ENCODE measurements around the gene FNDC5. TPM values are rescaled to one million over a fixed set of nuclear protein-coding genes. Genes with fewer than 3 reads are reported as not detected.

FNDC5 gene
- total RNA-seq, 1 experiment from 2014 or later = 4.5 TPM

GRCh38 chr1:32884032-32884372, 13.3 kb upstream of the FNDC5 start:
- Histone ChIP-seq H2BK120ac (ENCODE audit: low read depth, low read length, poor library complexity, severe bottlenecking) (no peak overlapping the region), H2BK20ac (ENCODE audit: low read depth, low read length, poor library complexity, severe bottlenecking) (no peak overlapping the region), H3K56ac (ENCODE audit: insufficient read length, low read depth, low read length) (no peak overlapping the region), H3K4ac (ENCODE audit: low read depth, low read length) (no peak overlapping the region), H4K8ac (replicated peaks; ENCODE audit: insufficient read length, low read depth, low read length) (no peak overlapping the region), H3K14ac (ENCODE audit: insufficient read depth, low read length) (no peak overlapping the region; the same call in 1 of the 2 replicates), H3K27ac (ENCODE audit: insufficient read length, low read depth, low read length) (no peak overlapping the region), H3K4me1 (ENCODE audit: insufficient read depth, low read length) (no peaks in the 10 kb centered on the region), H3K23ac (ENCODE audit: insufficient read length, low read depth, low read length) (no peak overlapping the region), H3K9ac (ENCODE audit: extremely low read depth, insufficient read length, low read length) (no peak overlapping the region), H4K20me1 (ENCODE audit: control insufficient read depth, insufficient read depth, insufficient read length) (no peaks in the 10 kb centered on the region), H2AFZ (ENCODE audit: low read length) (no peak overlapping the region), H3K18ac (ENCODE audit: insufficient read length, low read depth, low read length) (no peak overlapping the region), H3T11ph (ENCODE audit: low read length) (no peak overlapping the region), H3K79me2 (ENCODE audit: insufficient read depth, low read length) (no peaks in the 10 kb centered on the region), H2BK15ac (ENCODE audit: low read depth, low read length) (no peak overlapping the region), H3K23me2 (ENCODE audit: insufficient read length, low read depth, low read length, poor library complexity, severe bottlenecking) (no peaks in the 10 kb centered on the region), H2BK5ac (ENCODE audit: insufficient read length, low read length) (no peak overlapping the region), H4K91ac (ENCODE audit: insufficient read length, low read depth, low read length) (no peak overlapping the region), H2BK12ac (ENCODE audit: insufficient read length, low read depth, low read length) (no peak overlapping the region), H3K9me3 (ENCODE audit: control insufficient read depth, low read depth, low read length) (no peaks in the 10 kb centered on the region), H4K5ac (ENCODE audit: insufficient read length, low read depth, low read length) (no peak overlapping the region), H3K27me3 (ENCODE audit: insufficient read depth, low read length) (no peaks in the 10 kb centered on the region; the same call in 1 of the 2 replicates), H3K4me2 (ENCODE audit: insufficient read depth, insufficient read length, low read length) (no peak overlapping the region), H3K79me1 (ENCODE audit: insufficient read depth, low read depth, low read length, poor library complexity, severe bottlenecking) (no peaks in the 10 kb centered on the region), H2AK5ac (ENCODE audit: insufficient read length, low read length) (no peak overlapping the region)
- WGBS (ENCODE audit: extremely low coverage, insufficient read length, low lambda C conversion rate) = no CpG with 5 or more reads among the region's 4 CpGs
- DNase-seq = no peak
- H3K9me3 Mint-ChIP-seq = no peaks in the 10 kb centered on the region; a peak in 1 of 5 replicates
- H3K4me3 Mint-ChIP-seq = no peak overlapping the region
- peaks cover 4 to 37% of the 10 kb centered on the region in 2 experiments; a peak in 3 of 4 replicates for H3K4me1 Mint-ChIP-seq
- peaks cover 50% of the 10 kb centered on the region for H3K27me3 Mint-ChIP-seq (ENCODE audit: low read depth)
- TF ChIP-seq, protein P1, sequence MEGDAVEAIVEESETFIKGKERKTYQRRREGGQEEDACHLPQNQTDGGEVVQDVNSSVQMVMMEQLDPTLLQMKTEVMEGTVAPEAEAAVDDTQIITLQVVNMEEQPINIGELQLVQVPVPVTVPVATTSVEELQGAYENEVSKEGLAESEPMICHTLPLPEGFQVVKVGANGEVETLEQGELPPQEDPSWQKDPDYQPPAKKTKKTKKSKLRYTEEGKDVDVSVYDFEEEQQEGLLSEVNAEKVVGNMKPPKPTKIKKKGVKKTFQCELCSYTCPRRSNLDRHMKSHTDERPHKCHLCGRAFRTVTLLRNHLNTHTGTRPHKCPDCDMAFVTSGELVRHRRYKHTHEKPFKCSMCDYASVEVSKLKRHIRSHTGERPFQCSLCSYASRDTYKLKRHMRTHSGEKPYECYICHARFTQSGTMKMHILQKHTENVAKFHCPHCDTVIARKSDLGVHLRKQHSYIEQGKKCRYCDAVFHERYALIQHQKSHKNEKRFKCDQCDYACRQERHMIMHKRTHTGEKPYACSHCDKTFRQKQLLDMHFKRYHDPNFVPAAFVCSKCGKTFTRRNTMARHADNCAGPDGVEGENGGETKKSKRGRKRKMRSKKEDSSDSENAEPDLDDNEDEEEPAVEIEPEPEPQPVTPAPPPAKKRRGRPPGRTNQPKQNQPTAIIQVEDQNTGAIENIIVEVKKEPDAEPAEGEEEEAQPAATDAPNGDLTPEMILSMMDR (conservative IDR thresholded peaks at IDR 0.05) = no peak
- no peak overlapping the region for H3K27ac Mint-ChIP-seq
- H3K36me3 Mint-ChIP-seq (ENCODE audit: insufficient read depth in 1 of 3, low read depth in 3 of 3) = no peaks in the 10 kb centered on the region
